H9 (cell line): Measurements from ENCODE around the gene CACNA2D4. TPM values are rescaled to one million over a fixed set of nuclear protein-coding genes. Genes with fewer than 3 reads are reported as not detected.

Experiments used
- DNase-seq: peaks from one replicate; pipeline ENCODE4 v3.0.0-alpha.2; 2017
- H2AFZ ChIP-seq: one replicate; pipeline ENCODE4 v1.6.1; 2013; ENCODE audit warnings: mild to moderate bottlenecking, low read length, control low read depth, moderate library complexity
- H2AK5ac ChIP-seq: 2 replicates; pipeline ENCODE4 v1.6.1; 2013; ENCODE audit warnings: low read length, control low read depth, mixed read lengths; ENCODE audit not compliant: insufficient read length
- H2BK120ac ChIP-seq: one replicate; pipeline ENCODE4 v1.6.1; 2013; ENCODE audit warnings: low read depth, mild to moderate bottlenecking, low read length, control low read depth, inconsistent platforms; ENCODE audit not compliant: poor library complexity, severe bottlenecking
- H2BK12ac ChIP-seq: 2 replicates; pipeline ENCODE4 v1.6.1; 2013; ENCODE audit warnings: low read length, control low read depth, mixed read lengths, low read depth; ENCODE audit not compliant: insufficient read length
- H2BK15ac ChIP-seq: 2 replicates; pipeline ENCODE4 v1.6.1; 2013; ENCODE audit warnings: low read depth, low read length, control low read depth
- H2BK20ac ChIP-seq: one replicate; pipeline ENCODE4 v1.6.1; 2013; ENCODE audit warnings: low read depth, mild to moderate bottlenecking, low read length, control low read depth, inconsistent platforms; ENCODE audit not compliant: poor library complexity, severe bottlenecking
- H2BK5ac ChIP-seq: 2 replicates; pipeline ENCODE4 v1.6.1; 2013; ENCODE audit warnings: low read length, control low read depth, mixed read lengths; ENCODE audit not compliant: insufficient read length
- H3K14ac ChIP-seq: 2 replicates; pipeline ENCODE4 v1.6.1; 2013; ENCODE audit warnings: low read length, control low read depth; ENCODE audit not compliant: insufficient read depth
- H3K18ac ChIP-seq: 2 replicates; pipeline ENCODE4 v1.6.1; 2013; ENCODE audit warnings: low read depth, mild to moderate bottlenecking, mixed read lengths, low read length, control low read depth; ENCODE audit not compliant: insufficient read length
- H3K23ac ChIP-seq: 2 replicates; pipeline ENCODE4 v1.6.1; 2013; ENCODE audit warnings: low read length, control low read depth, mixed read lengths, low read depth; ENCODE audit not compliant: insufficient read length
- H3K23me2 ChIP-seq: 2 replicates; pipeline ENCODE4 v1.6.1; 2013; ENCODE audit warnings: low read depth, mild to moderate bottlenecking, mixed read lengths, low read length, control low read depth; ENCODE audit not compliant: insufficient read length, poor library complexity, severe bottlenecking
- H3K27ac ChIP-seq: 2 replicates; pipeline ENCODE4 v1.5.1; 2013; ENCODE audit warnings: low read length, control low read depth, mixed read lengths, low read depth; ENCODE audit not compliant: insufficient read length
- H3K27me3 ChIP-seq: 2 replicates; pipeline ENCODE4 v1.6.1; 2013; ENCODE audit warnings: low read length, control low read depth, inconsistent platforms; ENCODE audit not compliant: insufficient read depth
- H3K4ac ChIP-seq: 2 replicates; pipeline ENCODE4 v1.6.1; 2013; ENCODE audit warnings: low read depth, mild to moderate bottlenecking, control low read depth, inconsistent platforms, low read length, moderate library complexity
- H3K4me1 ChIP-seq: 2 replicates; pipeline ENCODE4 v1.6.1; 2013; ENCODE audit warnings: low read length, control low read depth, inconsistent platforms; ENCODE audit not compliant: insufficient read depth
- H3K4me2 ChIP-seq: 2 replicates; pipeline ENCODE4 v1.6.1; 2013; ENCODE audit warnings: low read length, control low read depth, mixed read lengths; ENCODE audit not compliant: insufficient read length, insufficient read depth
- H3K56ac ChIP-seq: 2 replicates; pipeline ENCODE4 v1.6.1; 2013; ENCODE audit warnings: low read depth, mild to moderate bottlenecking, mixed read lengths, low read length, control low read depth; ENCODE audit not compliant: insufficient read length
- H3K79me1 ChIP-seq: 2 replicates; pipeline ENCODE4 v1.6.1; 2013; ENCODE audit warnings: low read depth, mild to moderate bottlenecking, moderate library complexity, low read length, control low read depth, inconsistent platforms; ENCODE audit not compliant: insufficient read depth, poor library complexity, severe bottlenecking
- H3K79me2 ChIP-seq: 2 replicates; pipeline ENCODE4 v1.6.1; 2013; ENCODE audit warnings: low read length, control low read depth, inconsistent platforms; ENCODE audit not compliant: insufficient read depth
- H3K9ac ChIP-seq: 2 replicates; pipeline ENCODE4 v1.6.1; 2013; ENCODE audit warnings: low read length, control low read depth, mixed read lengths; ENCODE audit not compliant: insufficient read length; ENCODE audit errors: extremely low read depth
- H3K9me3 ChIP-seq: one replicate; pipeline ENCODE4 v1.6.1; 2013; ENCODE audit warnings: low read depth, low read length, inconsistent platforms; ENCODE audit not compliant: control insufficient read depth
- H3T11ph ChIP-seq: one replicate; pipeline ENCODE4 v1.6.1; 2013; ENCODE audit warnings: mild to moderate bottlenecking, low read length, control low read depth, inconsistent platforms
- H4K20me1 ChIP-seq: one replicate; pipeline ENCODE4 v1.6.1; 2013; ENCODE audit not compliant: control insufficient read depth, insufficient read length, insufficient read depth
- H4K5ac ChIP-seq: 2 replicates; pipeline ENCODE4 v1.6.1; 2013; ENCODE audit warnings: low read depth, mild to moderate bottlenecking, mixed read lengths, low read length, control low read depth; ENCODE audit not compliant: insufficient read length
- H4K8ac ChIP-seq: replicated peaks from 2 replicates; pipeline ENCODE4 v1.6.1; 2013; ENCODE audit warnings: low read length, control low read depth, mixed read lengths, low read depth; ENCODE audit not compliant: insufficient read length
- H4K91ac ChIP-seq: 2 replicates; pipeline ENCODE4 v1.6.1; 2013; ENCODE audit warnings: low read depth, mild to moderate bottlenecking, moderate library complexity, mixed read lengths, low read length, control low read depth; ENCODE audit not compliant: insufficient read length
- H3K27ac Mint-ChIP-seq, 3 experiments: 2 replicates in 2 of 3; 3 replicates in 1 of 3; pipeline ENCODE4 v1.8.0; 2020 to 2021; ENCODE audit warnings: mixed read lengths in 3 of 3, mild to moderate bottlenecking in 1 of 3, moderate library complexity in 1 of 3
- H3K27me3 Mint-ChIP-seq: 2 replicates; pipeline ENCODE4 v1.8.0; 2021; ENCODE audit warnings: low read depth, mild to moderate bottlenecking, moderate library complexity, mixed read lengths
- H3K36me3 Mint-ChIP-seq, 3 experiments: 2 replicates in 2 of 3; 3 replicates in 1 of 3; pipeline ENCODE4 v1.8.0; 2020 to 2021; ENCODE audit warnings: low read depth in 3 of 3, mixed read lengths in 3 of 3; ENCODE audit not compliant: insufficient read depth in 1 of 3
- H3K4me1 Mint-ChIP-seq, 2 experiments: 2 replicates each; pipeline ENCODE4 v1.8.0; 2020; ENCODE audit warnings: mixed read lengths in 2 of 2
- H3K4me3 Mint-ChIP-seq, 2 experiments: 2 replicates in 1 of 2; 3 replicates in 1 of 2; pipeline ENCODE4 v1.8.0; 2020 to 2021; ENCODE audit warnings: mild to moderate bottlenecking in 2 of 2, mixed read lengths in 2 of 2, moderate library complexity in 1 of 2
- H3K9me3 Mint-ChIP-seq, 2 experiments: 2 replicates in 1 of 2; 3 replicates in 1 of 2; pipeline ENCODE4 v1.8.0; 2020; ENCODE audit warnings: mild to moderate bottlenecking in 2 of 2, mixed read lengths in 2 of 2, moderate library complexity in 1 of 2
- WGBS: extraction: QIAGEN DNeasy Blood & Tissue Kit; methylation state at CpG from one replicate; pipeline ENCODE4 v1.1.7; 2013; ENCODE audit warnings: missing lambda C conversion rate, low lambda C conversion rate, mixed read lengths; ENCODE audit not compliant: insufficient read length; ENCODE audit errors: extremely low coverage; 5-methylcytosine and 5-hydroxymethylcytosine counted together
- total RNA-seq: library from RNA; stranded (reverse); gene quantifications from 2 replicates; pipeline ENCODE4 v1.2.1, GENCODE V29; 2021
- TF ChIP-seq, protein P1 (sequence below): fragments of 200-600 bp; sonication (generic); conservative IDR thresholded peaks from 3 replicates; pipeline ENCODE4 v1.8.0; 2021; ENCODE audit warnings: antibody characterized with exemption, mild to moderate bottlenecking

The CACNA2D4 gene
- total RNA-seq, 1 experiment from 2014 or later: 0.79 TPM

DNA sequence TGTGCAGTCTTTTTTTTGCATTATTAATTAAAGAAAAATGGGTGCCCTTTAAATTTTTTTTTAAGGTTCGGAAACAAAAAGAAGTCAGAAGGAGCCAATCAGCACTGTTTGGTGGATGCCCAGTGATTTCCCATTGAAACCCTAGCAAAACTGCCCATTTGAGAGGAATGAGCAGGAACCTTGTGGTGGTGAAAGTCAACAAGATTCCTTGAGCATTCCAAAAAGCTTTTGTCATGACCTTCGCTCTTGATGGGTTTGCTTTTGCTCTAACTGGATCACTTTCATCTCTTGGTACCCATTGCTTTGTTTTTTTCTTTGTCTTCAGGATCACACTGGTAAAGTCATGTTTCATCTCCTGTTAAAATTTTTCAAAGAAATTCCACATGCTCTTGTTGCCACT lies 173.5 kb downstream of the CACNA2D4 start:
- Histone ChIP-seq H3K27ac (no peak overlapping the region), H3K4me1 (peaks cover 2% of the 10 kb centered on the region; the same call in 1 of the 2 replicates), H2BK5ac (no peak overlapping the region), H2BK20ac (no peak overlapping the region), H3K18ac (no peak overlapping the region), H3K56ac (no peak overlapping the region), H3K4ac (no peak overlapping the region), H3K23me2 (no peaks in the 10 kb centered on the region), H3K79me1 (peaks cover 4% of the 10 kb centered on the region), H3K23ac (no peak overlapping the region), H4K20me1 (no peaks in the 10 kb centered on the region), H3K27me3 (no peaks in the 10 kb centered on the region), H3K9me3 (no peaks in the 10 kb centered on the region), H3K9ac (no peak overlapping the region), H3K79me2 (peaks cover 7% of the 10 kb centered on the region; the same call in 1 of the 2 replicates), H3K14ac (no peak overlapping the region), H2BK12ac (no peak overlapping the region), H2BK120ac (no peak overlapping the region), H4K91ac (no peak overlapping the region), H2AK5ac (no peak overlapping the region), H4K5ac (no peak overlapping the region), H3K4me2 (no peak overlapping the region), H4K8ac (no peak overlapping the region), H2BK15ac (no peak overlapping the region), H2AFZ (no peak overlapping the region), H3T11ph (no peak overlapping the region)
- TF ChIP-seq, protein P1, sequence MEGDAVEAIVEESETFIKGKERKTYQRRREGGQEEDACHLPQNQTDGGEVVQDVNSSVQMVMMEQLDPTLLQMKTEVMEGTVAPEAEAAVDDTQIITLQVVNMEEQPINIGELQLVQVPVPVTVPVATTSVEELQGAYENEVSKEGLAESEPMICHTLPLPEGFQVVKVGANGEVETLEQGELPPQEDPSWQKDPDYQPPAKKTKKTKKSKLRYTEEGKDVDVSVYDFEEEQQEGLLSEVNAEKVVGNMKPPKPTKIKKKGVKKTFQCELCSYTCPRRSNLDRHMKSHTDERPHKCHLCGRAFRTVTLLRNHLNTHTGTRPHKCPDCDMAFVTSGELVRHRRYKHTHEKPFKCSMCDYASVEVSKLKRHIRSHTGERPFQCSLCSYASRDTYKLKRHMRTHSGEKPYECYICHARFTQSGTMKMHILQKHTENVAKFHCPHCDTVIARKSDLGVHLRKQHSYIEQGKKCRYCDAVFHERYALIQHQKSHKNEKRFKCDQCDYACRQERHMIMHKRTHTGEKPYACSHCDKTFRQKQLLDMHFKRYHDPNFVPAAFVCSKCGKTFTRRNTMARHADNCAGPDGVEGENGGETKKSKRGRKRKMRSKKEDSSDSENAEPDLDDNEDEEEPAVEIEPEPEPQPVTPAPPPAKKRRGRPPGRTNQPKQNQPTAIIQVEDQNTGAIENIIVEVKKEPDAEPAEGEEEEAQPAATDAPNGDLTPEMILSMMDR: no peak
- no peak for DNase-seq
- WGBS: no CpG with 5 or more reads among the region's 2 CpGs
- Mint-ChIP-seq H3K4me3 (no peak overlapping the region), H3K4me1 (peaks cover 22 to 24% of the 10 kb centered on the region in 2 experiments), H3K27ac (0 out of 7 replicates have a peak overlapping the region, but pooled peaks of 1 of the 3 experiments have one; percentile 9), H3K27me3 (no peaks in the 10 kb centered on the region), H3K36me3 (peaks cover 30 to 39% (median 38%) of the 10 kb centered on the region in 3 experiments), H3K9me3 (peaks cover 19 to 22% of the 10 kb centered on the region in 2 experiments)

Other genes starting within 250 kb of the CACNA2D4 start
- gene ADIPOR2, start 227.6 kb downstream of the CACNA2D4 start, total RNA-seq: 44.2 and 45.3 TPM in 2 replicates
- gene LRTM2, start 98.1 kb downstream of the CACNA2D4 start, total RNA-seq: not detected in 2 replicates
- gene DCP1B, start 85.8 kb upstream of the CACNA2D4 start, total RNA-seq: 11.2 and 13.2 TPM in 2 replicates
- gene CACNA1C, start 134.3 kb upstream of the CACNA2D4 start, total RNA-seq: 0.81 and 1.1 TPM in 2 replicates